GM18868 (cell line): ENCODE measurements around the gene GRK1.

Experiments used
- ATAC-seq: cut with Tn5 transposase; IDR thresholded peaks from one replicate; pipeline ENCODE4 v1.9.1; 2021; ENCODE audit warnings: mild to moderate bottlenecking, moderate library complexity; ENCODE audit not compliant: unreplicated experiment

The GRK1 gene

DNA sequence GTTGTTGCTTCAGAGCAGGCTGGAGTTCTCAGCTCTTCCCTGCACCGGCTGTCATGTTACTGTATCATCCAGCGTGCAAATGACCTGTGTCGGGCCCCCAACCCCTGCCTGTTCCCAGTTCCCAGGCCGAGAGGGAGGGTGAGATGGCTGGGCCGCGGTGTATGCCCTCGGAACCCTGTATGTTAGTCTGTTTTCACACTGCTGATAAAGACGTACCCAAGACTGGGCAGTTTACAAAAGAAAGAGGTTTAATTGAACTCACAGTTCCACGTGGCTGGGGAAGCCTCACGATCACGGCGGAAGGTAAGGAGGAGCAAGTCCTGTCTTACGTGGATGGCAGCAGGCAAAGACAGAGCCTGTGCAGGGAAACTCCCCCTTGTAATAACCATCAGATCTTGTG is 102.9 kb downstream of the GRK1 start:
- ATAC-seq, result no peak

GRCh38 chr13:113770441-113770840 is 103.4 kb downstream of the GRK1 start:
- ATAC-seq, result no peak

DNA sequence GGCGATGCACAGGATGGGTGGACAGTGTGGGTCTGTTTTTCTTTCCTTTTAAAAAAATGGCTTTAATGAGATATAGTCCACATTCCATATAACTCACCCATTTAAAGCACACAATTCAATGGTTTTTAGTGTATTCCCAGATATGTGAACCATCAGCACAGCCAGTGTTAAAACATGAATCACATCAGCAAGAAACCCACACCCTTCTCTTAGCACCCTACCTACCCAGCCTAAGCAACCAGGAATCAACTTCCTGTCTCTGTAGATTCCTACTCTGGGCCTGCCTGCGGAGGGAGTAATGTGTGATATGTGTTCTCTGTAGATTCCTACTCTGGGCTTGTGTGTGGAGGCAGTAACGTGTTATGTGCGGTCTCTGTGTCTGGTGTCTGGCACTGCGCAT is 103.9 kb downstream of the GRK1 start:
- no peak for ATAC-seq

DNA sequence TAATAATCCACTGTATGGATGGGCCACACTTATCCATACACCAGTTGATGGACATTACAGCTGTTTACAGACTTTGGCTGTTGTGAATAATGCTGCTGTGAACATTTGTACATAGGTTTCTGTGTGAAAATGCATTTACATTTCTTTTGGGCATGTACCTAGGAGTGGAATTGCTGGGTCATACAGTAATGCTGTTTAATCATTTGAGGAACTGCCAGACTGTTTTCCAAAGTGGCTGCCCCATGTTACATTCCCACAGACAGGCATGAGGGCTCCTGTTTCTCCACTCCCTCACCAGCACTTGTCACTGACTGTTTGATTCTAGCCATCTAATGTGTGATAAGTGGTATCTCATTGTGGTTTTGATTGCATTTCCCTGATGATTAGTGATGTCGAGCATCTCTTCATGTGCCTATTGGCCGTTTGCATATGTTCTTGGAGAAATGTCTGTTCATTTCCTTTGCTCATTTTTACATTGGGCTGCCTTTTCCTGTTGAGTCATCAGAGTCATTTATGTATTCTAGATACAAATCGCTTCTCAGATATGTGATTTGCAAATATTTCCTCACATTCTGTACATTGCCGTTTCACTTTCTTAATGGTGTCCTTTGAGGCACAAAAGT is 104.8 kb downstream of the GRK1 start:
- no peak for ATAC-seq

GRCh38 chr13:113774177-113775107 is 107.4 kb downstream of the GRK1 start:
- no peak for ATAC-seq

- no peak for ATAC-seq
Observed at GRCh38 chr13:113775451-113776145, 108.6 kb downstream of the GRK1 start.

- no peak for ATAC-seq
Observed at GRCh38 chr13:113776231-113777125, 109.5 kb downstream of the GRK1 start.

DNA sequence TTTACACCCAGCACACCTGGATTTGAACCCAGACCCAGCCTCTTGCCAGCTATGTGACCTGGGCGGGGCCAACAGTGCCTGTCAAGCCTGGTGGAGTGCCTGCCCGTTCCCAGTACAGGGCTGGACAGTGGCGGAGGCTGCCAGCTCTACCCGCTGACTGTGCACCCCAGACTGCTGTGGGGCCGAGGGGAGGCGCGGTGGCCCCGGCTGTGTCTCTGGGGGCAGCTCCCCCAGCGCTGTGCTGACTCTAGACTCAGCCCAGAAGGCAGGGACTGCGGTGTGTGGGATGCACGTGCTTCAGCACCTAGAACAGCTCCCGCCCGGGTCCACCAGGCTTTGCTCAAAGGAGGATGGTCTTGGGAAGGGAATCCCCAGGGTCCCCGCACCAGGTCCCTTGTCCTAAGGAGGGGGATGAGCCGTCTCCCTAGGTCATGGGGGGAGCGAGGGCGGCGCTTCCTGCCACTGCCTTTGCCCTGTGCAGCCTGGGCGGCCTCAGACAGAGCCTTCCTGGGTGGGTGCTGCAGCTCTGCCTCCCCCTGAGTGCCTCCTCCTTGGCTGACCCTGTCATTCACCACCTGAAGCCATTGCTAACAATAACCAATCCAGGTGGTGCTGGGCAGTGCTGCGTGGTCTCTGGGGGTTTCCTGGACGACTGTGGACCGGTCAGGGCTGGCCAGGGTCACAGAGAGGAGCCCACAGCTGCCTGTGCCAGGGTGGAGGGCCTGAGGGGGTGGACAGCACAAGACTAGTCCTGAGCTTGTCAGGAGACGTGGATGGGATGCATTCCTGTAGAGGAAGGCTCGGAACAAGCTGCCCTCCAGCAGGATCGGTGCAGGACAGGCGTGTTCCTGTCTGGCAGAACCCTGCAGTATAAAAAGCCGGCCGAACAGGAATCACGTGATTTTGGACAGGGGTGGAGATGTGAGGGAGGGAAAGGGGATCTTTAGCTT is 110.6 kb downstream of the GRK1 start:
- ATAC-seq, result no peak

DNA sequence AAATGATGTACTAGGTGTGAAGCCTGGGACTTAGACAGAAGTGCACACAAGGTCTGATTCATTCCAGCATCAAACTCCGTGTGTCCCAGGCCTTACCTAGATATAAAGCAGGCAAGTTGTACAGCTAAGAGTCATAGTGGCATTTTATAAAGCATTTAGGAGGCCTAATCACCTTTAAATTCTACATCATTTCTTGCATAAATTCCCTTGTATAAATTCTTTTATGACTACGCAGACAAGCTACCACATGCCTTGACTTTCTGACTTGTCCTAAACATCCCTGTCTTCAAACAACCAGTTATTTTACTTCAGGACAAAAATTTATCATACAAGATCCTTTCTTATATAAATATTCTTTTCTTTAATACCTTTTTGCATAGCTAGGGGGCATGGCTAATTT is 114.6 kb downstream of the GRK1 start:
- no peak for ATAC-seq

DNA sequence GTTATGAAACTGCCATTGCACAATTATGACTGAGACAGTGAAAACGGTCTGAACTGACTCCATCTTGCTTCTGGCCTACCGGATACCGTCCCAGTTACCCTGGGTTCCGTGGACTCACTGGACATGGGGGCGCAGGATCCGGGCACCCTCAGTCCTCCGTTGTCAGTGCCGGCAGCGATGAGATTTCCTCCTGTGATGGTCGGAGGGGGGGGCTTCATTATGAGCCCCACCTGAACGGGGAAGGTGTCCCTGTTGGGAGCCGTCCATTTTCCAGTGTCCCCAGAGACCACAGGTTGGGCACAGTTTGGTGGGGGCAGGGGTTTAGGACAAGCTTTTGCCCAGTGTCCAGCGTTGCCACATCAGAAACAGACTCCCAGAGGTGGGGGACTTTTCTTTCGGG is 115.5 kb downstream of the GRK1 start:
- no peak for ATAC-seq

GRCh38 chr13:113783200-113783881 is 116.3 kb downstream of the GRK1 start:
- no peak for ATAC-seq

GRCh38 chr13:113783966-113784644 is 117.1 kb downstream of the GRK1 start:
- ATAC-seq, result no peak

GRCh38 chr13:113784645-113785024 is 117.6 kb downstream of the GRK1 start:
- no peak for ATAC-seq

- ATAC-seq, result no peak
Observed at GRCh38 chr13:113785051-113786010, 118.3 kb downstream of the GRK1 start.

DNA sequence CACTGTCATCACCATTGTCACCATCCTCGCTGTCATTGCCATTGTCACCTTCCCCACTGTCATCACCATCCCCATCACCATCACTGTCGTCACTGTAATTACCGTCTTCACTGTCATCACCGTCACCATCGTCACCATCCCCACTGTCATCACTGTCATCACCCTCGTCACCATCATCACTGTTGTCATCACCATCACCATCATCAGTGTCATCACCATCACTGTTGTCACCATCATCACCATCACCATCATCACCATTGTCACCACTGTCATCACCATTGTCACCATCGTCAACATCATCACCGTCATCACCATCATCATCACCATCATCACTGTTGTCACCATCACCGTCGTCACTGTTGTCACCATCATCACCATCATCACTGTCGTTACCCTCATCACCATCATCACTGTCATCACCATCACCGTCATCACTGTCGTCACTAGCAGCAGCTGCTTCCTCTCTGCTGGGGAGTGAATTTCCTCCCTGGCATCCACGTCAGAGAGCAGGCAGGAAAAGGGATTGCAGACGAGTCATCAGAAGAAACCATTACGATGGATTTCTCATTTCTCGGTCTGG is 119.3 kb downstream of the GRK1 start:
- ATAC-seq, result no peak
